ENCODE measurements around the gene TINAG.

Gene TINAG, protein sequence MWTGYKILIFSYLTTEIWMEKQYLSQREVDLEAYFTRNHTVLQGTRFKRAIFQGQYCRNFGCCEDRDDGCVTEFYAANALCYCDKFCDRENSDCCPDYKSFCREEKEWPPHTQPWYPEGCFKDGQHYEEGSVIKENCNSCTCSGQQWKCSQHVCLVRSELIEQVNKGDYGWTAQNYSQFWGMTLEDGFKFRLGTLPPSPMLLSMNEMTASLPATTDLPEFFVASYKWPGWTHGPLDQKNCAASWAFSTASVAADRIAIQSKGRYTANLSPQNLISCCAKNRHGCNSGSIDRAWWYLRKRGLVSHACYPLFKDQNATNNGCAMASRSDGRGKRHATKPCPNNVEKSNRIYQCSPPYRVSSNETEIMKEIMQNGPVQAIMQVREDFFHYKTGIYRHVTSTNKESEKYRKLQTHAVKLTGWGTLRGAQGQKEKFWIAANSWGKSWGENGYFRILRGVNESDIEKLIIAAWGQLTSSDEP

DNA sequence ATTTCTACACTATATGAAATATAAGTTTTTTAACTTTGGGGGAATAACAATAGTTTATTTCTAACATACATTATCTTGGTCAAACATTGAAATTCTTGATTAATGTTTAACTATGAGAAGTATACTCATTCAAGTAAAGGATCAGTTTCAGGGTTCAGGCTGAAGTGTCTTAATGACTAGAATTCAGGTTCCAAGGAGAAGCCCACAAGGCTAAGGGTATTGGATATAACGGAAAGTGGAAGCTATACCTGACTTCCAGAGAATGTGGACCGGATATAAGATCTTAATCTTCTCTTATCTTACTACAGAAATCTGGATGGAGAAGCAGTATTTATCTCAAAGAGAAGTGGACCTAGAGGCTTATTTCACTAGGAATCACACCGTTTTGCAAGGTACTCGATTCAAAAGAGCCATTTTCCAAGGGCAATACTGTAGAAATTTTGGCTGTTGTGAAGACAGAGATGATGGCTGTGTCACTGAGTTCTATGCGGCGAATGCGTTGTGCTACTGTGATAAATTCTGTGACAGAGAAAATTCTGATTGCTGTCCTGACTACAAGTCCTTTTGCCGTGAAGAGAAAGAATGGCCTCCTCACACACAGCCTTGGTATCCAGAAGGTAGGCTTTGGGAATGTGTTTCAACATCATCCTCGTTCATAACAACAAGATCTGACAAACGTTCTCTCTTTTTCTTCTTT, at the start of gene TINAG:
TINAG (plus strand) TSS at position 153 of the 697 bp plus-strand sequence; CDS start at position 263, 110 bp downstream.
- TF ChIP-seq GATA2 (IDR thresholded peaks at IDR 0.05; ENCODE audit: low read depth, low read length) (no peak), GATA3 (IDR thresholded peaks at IDR 0.05; ENCODE audit: low read depth, low read length) (no peak)

DNA sequence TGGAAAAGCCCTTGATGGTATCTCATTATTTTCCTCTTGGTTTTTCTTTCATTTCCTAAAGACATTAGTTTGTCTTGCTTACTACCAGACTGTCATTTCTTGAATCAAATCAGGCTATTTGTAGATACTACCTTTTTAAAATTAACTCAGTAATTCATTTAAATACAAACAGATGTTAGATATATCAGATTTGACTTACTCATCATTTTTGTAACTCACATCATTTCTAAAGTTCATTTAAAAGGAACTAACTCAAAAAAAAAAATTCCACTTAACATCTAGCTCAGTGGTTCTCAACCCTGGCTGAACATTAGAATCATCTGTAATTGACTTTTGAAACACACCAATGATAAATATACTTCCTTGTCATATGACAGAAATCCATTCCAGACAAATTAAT, 48.2 kb upstream of the TINAG start:
- no peak for TF ChIP-seq GATA2 (IDR thresholded peaks at IDR 0.05; ENCODE audit: low read depth, low read length)
- TF ChIP-seq GATA3 (IDR thresholded peaks at IDR 0.05; ENCODE audit: low read depth, low read length) = no peak

DNA sequence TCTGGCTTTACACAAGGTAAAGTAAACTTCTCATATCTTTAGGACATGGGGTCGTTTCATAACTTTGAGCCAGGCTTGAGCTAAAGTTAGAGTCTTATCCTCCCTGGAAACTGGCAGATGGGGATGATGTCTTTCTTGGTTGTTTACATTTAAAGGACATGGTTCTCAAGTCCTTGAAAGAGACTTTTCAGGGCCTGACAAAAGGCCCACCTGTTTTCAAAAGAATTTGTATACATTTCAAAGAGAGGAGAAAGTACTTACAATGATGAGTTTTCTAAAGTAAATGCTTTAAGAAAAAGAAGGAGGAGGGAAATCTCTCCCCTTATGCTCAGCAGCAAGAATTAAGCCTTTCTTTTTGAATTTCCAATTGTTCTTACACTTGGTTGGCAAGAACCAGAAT, 45.7 kb upstream of the TINAG start:
- no peak for TF ChIP-seq GATA2 (IDR thresholded peaks at IDR 0.05; ENCODE audit: low read depth, low read length)
- TF ChIP-seq GATA3 (IDR thresholded peaks at IDR 0.05; ENCODE audit: low read depth, low read length) = no peak

DNA sequence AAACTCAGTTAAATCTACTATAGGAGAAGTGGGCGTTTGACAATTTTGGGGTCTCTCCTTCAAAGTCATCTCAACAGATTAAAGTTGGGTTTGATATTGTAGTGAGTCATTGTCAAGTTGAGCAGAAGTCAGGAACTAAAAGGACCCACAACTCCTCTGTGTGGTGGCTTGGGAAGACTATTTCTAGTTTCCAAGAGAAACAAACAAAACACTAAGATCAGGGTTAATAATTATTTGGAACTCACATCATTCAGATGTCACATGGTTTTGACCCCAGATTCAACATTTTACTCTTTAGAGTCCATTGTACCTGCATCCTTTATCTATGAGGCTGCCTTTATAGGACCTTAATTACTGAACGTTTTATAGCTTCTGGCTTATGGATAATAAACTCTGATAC, 45.3 kb upstream of the TINAG start:
- TF ChIP-seq GATA3 (IDR thresholded peaks at IDR 0.05; ENCODE audit: low read depth, low read length) (no peak), GATA2 (IDR thresholded peaks at IDR 0.05; ENCODE audit: low read depth, low read length) (no peak)

DNA sequence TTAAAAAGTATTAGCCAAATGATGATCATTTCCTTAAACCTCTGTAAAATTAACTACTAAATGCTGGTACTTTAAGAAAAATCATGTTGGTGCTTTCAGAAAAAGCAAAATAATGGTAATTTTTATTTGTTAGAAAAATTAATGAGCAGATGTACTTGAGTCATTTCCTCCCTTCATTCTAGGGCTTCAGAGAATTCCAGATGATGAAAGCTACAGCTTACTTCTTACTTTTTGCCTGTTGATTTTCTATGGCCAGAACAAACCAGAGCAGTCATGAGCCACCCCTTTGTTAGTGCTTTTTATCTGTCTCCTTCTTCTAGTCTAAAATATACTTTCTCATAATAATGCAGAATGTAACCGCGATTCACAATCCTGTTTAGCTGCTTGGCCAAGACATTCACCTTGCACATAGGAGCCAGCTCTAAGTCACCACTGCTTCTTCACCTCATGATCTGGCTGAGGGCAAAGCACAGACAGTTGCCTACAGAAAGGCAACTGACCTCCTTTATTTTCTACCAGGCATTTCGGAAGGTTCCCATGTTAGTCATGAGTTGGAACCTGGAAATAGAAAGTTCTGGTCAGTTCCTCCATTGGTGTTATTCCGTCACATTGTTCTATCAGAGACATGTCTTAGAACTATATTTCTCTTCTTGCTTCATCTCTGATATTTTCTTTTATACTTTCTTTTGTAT, 43.5 kb upstream of the TINAG start:
- TF ChIP-seq GATA3 (IDR thresholded peaks at IDR 0.05; ENCODE audit: low read depth, low read length) (no peak), GATA2 (IDR thresholded peaks at IDR 0.05; ENCODE audit: low read depth, low read length) (no peak)

DNA sequence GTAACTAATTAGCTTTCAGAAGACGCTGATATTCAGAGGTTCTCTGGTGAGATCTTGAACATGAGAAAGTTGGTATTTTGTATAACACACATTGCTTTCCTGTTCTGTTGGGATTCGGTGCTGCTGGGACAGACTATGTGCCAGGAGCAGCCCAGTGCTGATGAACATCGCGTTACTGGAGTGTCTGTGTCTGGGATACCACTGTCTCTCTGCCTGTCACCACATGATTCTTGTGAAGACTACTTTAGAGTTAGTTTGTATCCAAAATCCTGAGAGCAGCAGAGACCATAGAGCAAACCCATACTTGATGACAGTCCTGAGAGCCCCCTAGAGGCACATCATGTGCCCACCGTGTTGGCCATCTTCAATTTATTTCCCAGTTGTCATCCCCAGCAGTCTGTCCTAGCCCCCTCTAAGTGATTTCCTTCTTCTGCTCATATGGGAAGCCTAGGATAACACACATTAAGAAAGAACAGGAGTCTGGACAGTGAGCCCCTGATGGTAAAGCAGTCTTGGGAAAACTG, 41.8 kb upstream of the TINAG start:
- TF ChIP-seq GATA3 (IDR thresholded peaks at IDR 0.05; ENCODE audit: low read depth, low read length) = no peak
- no peak for TF ChIP-seq GATA2 (IDR thresholded peaks at IDR 0.05; ENCODE audit: low read depth, low read length)

DNA sequence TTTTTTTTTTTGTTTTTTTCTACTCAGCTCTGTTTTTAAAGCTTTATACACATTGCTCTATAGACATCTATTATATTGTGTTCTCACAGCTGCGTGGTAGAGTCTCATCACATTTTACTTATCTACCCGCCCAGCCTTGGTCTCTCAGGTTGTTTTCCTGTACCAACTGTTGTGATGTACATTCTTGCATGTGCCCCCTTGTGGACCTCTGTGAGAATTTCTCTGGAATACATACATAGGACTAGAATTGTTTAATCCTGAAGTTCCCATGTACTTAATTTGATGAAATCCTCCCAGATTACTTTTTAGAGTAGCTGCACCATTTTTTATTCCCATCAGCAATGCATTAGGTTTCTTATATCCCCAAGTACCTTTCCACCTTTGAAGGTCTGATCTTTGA, 40.4 kb upstream of the TINAG start:
- TF ChIP-seq GATA2 (IDR thresholded peaks at IDR 0.05; ENCODE audit: low read depth, low read length) (no peak), GATA3 (IDR thresholded peaks at IDR 0.05; ENCODE audit: low read depth, low read length) (no peak)

DNA sequence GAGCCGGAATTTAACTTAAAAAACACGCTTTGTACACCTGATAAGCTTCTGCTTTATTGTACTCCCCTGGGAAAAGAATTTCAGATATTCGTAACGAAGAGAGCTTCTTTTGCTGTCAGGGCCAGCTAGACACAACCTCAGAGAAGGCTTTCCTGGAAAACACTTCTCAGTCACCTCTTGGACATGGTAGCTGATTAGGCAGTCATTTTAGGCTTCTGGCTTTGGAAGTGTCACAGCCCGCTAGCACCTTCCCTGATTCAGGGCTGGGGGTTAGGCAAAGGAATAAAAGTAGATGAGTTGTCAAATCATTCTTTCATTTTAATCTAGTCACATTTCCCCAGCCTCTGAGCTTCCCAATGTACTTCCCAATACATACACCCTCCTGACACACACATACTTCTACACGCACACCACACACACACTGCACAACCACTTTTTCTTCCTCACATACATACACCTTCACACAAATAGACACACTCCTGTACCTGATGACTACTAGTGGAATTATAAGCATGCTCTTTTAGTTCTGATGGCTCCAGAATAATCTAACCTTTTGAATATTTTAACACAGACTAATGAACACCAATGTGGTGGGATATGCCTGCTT, 34.9 kb upstream of the TINAG start:
- no peak for TF ChIP-seq GATA2 (IDR thresholded peaks at IDR 0.05; ENCODE audit: low read depth, low read length)
- TF ChIP-seq GATA3 (IDR thresholded peaks at IDR 0.05; ENCODE audit: low read depth, low read length) = no peak

DNA sequence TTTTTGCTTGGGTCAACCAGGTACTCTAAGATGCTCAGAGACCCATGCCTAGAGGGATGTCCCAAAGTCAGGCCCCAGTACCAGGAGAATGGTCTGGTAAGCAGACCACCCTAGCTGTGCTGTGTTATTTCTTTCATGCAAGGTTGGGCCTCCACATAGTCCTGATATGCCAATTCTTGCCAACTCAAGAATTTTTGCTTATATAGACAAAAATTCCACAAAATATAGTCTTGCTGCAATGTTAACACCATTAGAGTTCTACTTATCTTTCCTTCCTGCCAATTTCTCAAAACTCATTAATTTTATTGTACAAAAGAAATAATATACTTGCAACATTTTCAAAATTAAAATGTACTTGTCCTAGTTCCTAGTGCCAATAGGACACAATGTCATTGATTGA, 33.9 kb upstream of the TINAG start:
- TF ChIP-seq GATA3 (IDR thresholded peaks at IDR 0.05; ENCODE audit: low read depth, low read length) (no peak), GATA2 (IDR thresholded peaks at IDR 0.05; ENCODE audit: low read depth, low read length) (no peak)

DNA sequence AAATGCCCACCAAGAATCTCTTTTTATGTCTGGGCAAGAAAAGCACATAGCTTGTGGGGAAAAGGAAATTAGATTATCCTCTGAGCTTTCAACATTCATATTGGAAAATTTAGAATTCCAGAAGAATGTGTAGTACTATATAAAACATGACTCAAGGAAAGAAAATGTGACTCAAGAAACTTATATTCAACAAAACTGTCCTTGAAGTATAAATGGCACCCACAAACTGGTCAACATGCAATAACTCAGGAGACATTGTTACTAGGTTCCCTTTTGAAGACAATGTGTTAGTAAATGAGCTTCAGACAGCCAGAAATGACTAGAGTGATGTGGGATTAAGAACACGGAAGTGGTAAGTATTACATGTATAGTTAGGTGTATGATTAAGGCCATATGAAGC, 26.1 kb upstream of the TINAG start:
- no peak for TF ChIP-seq GATA2 (IDR thresholded peaks at IDR 0.05; ENCODE audit: low read depth, low read length)
- TF ChIP-seq GATA3 (IDR thresholded peaks at IDR 0.05; ENCODE audit: low read depth, low read length) = no peak

DNA sequence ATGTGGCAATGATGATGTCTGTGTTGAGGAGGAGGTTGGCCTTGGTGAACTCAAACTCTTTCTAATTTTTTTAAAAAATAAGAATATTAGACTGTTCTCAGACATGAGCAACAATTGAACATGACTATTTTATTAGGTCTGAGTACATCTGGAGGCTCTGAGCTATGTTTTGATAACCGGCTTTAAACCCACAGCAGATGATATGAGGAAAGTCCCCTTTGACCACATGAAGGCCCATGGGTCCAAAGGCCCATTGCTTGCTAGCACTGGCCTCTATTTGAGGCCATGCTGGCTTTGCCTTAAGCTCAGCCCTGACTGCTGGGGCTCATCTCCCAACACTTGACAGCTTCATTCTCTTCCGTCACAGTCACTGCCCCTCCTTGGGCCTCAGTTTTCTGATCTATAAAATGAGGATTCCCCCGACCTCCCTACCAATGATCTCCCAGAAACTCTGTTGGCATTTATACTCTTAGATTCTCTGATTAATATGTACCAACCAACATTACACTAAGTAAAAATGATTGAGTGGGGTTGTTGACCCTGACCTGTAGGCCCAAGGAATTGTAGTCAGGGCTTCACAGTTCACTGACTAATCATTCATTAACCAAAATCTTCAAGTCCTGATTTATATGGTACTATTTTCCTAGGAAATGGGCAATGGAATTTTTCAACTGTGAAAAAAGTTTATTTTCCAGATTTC, 23.9 kb upstream of the TINAG start:
- TF ChIP-seq GATA2 (IDR thresholded peaks at IDR 0.05; ENCODE audit: low read depth, low read length) (no peak), GATA3 (IDR thresholded peaks at IDR 0.05; ENCODE audit: low read depth, low read length) (no peak)

DNA sequence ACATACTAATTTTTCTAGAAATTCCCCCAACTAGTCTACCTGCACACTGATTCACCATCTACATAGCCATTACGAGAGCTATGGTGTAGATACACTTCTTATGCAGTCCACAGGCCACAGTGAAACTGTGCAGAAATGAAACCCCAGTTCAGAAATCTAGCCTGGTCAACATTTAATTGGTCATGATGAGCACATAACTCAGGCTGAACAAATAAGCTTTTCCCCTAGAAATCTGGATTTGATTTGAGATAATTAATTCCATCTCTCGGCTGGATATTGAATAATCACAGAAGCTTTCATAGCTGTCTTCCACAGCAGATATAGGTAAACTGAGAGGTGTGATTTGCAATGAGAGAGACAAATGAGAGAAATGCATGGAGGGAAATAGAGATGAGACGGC, 22.6 kb upstream of the TINAG start:
- TF ChIP-seq GATA2 (IDR thresholded peaks at IDR 0.05; ENCODE audit: low read depth, low read length) (no peak), GATA3 (IDR thresholded peaks at IDR 0.05; ENCODE audit: low read depth, low read length) (no peak)

DNA sequence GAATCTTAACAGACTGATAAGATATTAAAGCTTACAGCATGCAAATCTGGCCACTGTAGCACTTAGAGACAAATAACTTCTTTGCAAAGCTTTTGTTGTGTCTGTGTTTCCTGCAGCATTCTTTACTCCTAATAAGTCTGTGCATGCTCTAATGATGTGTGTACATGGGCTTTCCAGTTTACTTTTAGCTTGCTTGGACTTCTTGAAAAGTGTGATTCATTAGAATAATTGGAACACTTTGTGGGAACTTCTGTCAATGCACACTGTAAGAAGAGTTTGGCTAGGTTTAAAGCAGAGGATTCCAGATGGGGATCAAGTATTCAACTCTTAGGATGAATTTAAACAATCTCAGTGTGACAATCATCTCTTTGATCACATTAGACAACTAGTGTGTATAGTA, 22.1 kb upstream of the TINAG start:
- TF ChIP-seq GATA3 (IDR thresholded peaks at IDR 0.05; ENCODE audit: low read depth, low read length) (no peak), GATA2 (IDR thresholded peaks at IDR 0.05; ENCODE audit: low read depth, low read length) (no peak)
